Measurements from ENCODE around the gene CLEC16A.

The CLEC16A gene

GRCh38 chr16:11145819-11146211 is 201.5 kb downstream of the CLEC16A start:
- TF ChIP-seq CTCF (IDR thresholded peaks at IDR 0.05; ENCODE audit: insufficient read depth, low read length) = no peak
- TF ChIP-seq SPI1 (IDR thresholded peaks at IDR 0.05; ENCODE audit: borderline replicate concordance, low read depth) = no peak
- no peak for TF ChIP-seq GABPA (IDR thresholded peaks at IDR 0.05; ENCODE audit: low read depth)
- TF ChIP-seq REST (IDR thresholded peaks at IDR 0.05; ENCODE audit: insufficient replicate concordance, low read depth) = no peak
- TF ChIP-seq POLR2AphosphoS5 (IDR thresholded peaks at IDR 0.05; ENCODE audit: low read depth) = no peak
- Histone ChIP-seq H3K27me3 (ENCODE audit: insufficient read depth, poor library complexity, severe bottlenecking) (no peaks in the 10 kb centered on the region), H3K4me3 (replicated peaks; ENCODE audit: insufficient read depth, low read length) (no peak overlapping the region), H3K27ac (replicated peaks) (no peak overlapping the region)
- no peak for DNase-seq (ENCODE audit: low read depth in 1 of 2, low spot score in 1 of 2)

GRCh38 chr16:11147033-11147753 is 202.8 kb downstream of the CLEC16A start:
- no peaks in the 10 kb centered on the region for H3K27me3 ChIP-seq (ENCODE audit: insufficient read depth, poor library complexity, severe bottlenecking)
- DNase-seq (ENCODE audit: low read depth in 1 of 2, low spot score in 1 of 2) = no peak
- no peak overlapping the region for H3K27ac ChIP-seq (replicated peaks)
- H3K4me3 ChIP-seq (replicated peaks; ENCODE audit: insufficient read depth, low read length) = no peak overlapping the region
- TF ChIP-seq REST (IDR thresholded peaks at IDR 0.05; ENCODE audit: insufficient replicate concordance, low read depth) = no peak
- TF ChIP-seq CTCF (IDR thresholded peaks at IDR 0.05; ENCODE audit: insufficient read depth, low read length) = no peak
- TF ChIP-seq GABPA (IDR thresholded peaks at IDR 0.05; ENCODE audit: low read depth) = no peak
- no peak for TF ChIP-seq SPI1 (IDR thresholded peaks at IDR 0.05; ENCODE audit: borderline replicate concordance, low read depth)
- TF ChIP-seq POLR2AphosphoS5 (IDR thresholded peaks at IDR 0.05; ENCODE audit: low read depth) = no peak

- TF ChIP-seq POLR2AphosphoS5 (IDR thresholded peaks at IDR 0.05; ENCODE audit: low read depth) = no peak
- TF ChIP-seq GABPA (IDR thresholded peaks at IDR 0.05; ENCODE audit: low read depth) = no peak
- TF ChIP-seq REST (IDR thresholded peaks at IDR 0.05; ENCODE audit: insufficient replicate concordance, low read depth) = no peak
- TF ChIP-seq CTCF (IDR thresholded peaks at IDR 0.05; ENCODE audit: insufficient read depth, low read length) = no peak
- no peak for TF ChIP-seq SPI1 (IDR thresholded peaks at IDR 0.05; ENCODE audit: borderline replicate concordance, low read depth)
- no peak overlapping the region for H3K4me3 ChIP-seq (replicated peaks; ENCODE audit: insufficient read depth, low read length)
- H3K27me3 ChIP-seq (ENCODE audit: insufficient read depth, poor library complexity, severe bottlenecking) = no peaks in the 10 kb centered on the region
- no peak overlapping the region for H3K27ac ChIP-seq (replicated peaks)
- no peak for DNase-seq (ENCODE audit: low read depth in 1 of 2, low spot score in 1 of 2)
These were observed 203.5 kb downstream of the CLEC16A start for GRCh38 chr16:11147754-11148444.

Data from HL-60 (cell line).